Large intestine (tissue), 3 donors: ENCODE measurements around the gene SPARCL1. TPM values are rescaled to one million over a fixed set of nuclear protein-coding genes. Genes with fewer than 3 reads are reported as not detected.
"Not testable (repeated sequence)": the region's sequence is repeated elsewhere in the genome, so short reads cannot be mapped to it uniquely, and the experiment has no call there.

Source experiments
- DNase-seq, 2 donors: peaks; one replicate each; pipeline versions ENCODE4 v3.0.0 to v3.0.0-alpha.2; 2013
- H3K27ac ChIP-seq: one replicate; pipeline ENCODE4 v1.5.1; 2013; ENCODE audit warnings: low read length
- H3K27me3 ChIP-seq: 2 replicates; pipeline ENCODE4 v1.6.1; 2013; ENCODE audit warnings: low read length; ENCODE audit not compliant: control insufficient read depth, insufficient read depth
- H3K36me3 ChIP-seq: 2 replicates; pipeline ENCODE4 v1.6.1; 2013; ENCODE audit warnings: low read length; ENCODE audit not compliant: control insufficient read depth, insufficient read depth
- H3K4me1 ChIP-seq: one replicate; pipeline ENCODE4 v1.6.1; 2013; ENCODE audit warnings: low read length; ENCODE audit not compliant: control insufficient read depth, insufficient read depth
- H3K4me3 ChIP-seq: one replicate; pipeline ENCODE4 v1.5.1; 2013; ENCODE audit warnings: low read length
- H3K9me3 ChIP-seq: one replicate; pipeline ENCODE4 v1.6.1; 2013; ENCODE audit warnings: mild to moderate bottlenecking, low read depth, low read length, moderate library complexity; ENCODE audit not compliant: control insufficient read depth
- WGBS: methylation state at CpG from one replicate; pipeline ENCODE4 v1.1.5; 2013; ENCODE audit warnings: low lambda C conversion rate; ENCODE audit not compliant: insufficient coverage; 5-methylcytosine and 5-hydroxymethylcytosine counted together
- polyA plus RNA-seq: library from polyadenylated mRNA; unstranded; fragments of 120-200 nt; gene quantifications from one replicate; pipeline ENCODE4 v1.2.1, GENCODE V29; 2013

SPARCL1 gene
- polyA plus RNA-seq, 1 donor: 154 TPM

DNA sequence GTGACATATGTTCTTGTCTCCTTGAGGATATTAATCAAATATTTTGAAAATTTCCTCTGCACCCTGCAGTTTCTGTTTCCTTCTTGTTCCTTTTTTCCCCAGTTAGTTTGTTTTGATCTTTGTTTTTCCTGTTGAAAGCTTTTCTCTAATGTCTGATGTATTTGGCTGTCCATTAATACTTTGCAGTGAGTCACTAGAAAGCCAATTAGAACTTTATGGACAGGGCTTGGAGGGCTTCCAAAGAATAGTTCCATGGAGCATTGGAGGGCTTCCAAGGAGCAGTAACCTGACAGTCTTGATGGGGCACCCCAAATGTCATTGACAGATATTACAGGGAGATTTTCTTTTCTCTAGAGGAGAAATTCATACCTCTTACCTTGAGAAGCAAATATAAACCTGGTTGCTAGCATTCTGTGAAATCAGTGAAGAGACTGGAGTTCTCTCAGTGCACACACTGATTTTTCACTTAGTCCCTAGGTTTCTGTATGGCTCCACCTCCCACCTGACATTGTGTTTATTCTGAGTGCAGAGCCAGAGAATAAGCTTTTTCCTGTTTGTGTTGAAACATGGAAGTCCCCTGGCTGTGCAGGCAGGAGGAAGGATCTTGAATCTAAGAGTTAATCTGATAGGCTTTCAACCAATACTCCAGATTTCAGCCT, 26.5 kb downstream of the SPARCL1 start:
- peak in 1 of 2 donors; percentile 15 for DNase-seq
- Histone ChIP-seq H3K9me3 (no peaks in the 10 kb centered on the region), H3K4me1 (no peaks in the 10 kb centered on the region), H3K36me3 (peaks cover 3% of the 10 kb centered on the region), H3K4me3 (no peak overlapping the region), H3K27ac (no peak overlapping the region), H3K27me3 (no peaks in the 10 kb centered on the region)

DNA sequence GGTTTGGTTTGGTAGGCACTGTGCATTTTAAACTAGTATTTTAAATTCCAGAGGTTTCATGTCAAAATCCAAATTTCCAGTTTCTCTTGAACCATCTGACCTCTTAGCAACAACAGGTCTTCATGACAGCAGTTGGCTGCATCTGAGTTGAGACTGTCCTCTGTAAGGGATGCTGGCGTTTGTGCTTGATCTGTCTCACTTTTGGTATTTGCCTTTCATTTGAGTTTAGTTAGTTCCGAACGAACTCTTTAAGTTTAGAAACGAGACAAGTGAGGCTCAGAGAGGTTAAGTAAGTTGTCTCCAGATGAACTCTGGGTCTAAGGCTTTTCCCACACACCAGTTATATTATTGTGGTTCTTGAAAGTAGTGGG, 29.1 kb downstream of the SPARCL1 start:
- Histone ChIP-seq H3K27ac (no peak overlapping the region), H3K36me3 (no peaks in the 10 kb centered on the region), H3K4me3 (no peak overlapping the region), H3K27me3 (no peaks in the 10 kb centered on the region), H3K9me3 (no peaks in the 10 kb centered on the region), H3K4me1 (no peaks in the 10 kb centered on the region)
- WGBS: no CpG with 5 or more reads among the region's 4 CpGs
- DNase-seq: no peak

DNA sequence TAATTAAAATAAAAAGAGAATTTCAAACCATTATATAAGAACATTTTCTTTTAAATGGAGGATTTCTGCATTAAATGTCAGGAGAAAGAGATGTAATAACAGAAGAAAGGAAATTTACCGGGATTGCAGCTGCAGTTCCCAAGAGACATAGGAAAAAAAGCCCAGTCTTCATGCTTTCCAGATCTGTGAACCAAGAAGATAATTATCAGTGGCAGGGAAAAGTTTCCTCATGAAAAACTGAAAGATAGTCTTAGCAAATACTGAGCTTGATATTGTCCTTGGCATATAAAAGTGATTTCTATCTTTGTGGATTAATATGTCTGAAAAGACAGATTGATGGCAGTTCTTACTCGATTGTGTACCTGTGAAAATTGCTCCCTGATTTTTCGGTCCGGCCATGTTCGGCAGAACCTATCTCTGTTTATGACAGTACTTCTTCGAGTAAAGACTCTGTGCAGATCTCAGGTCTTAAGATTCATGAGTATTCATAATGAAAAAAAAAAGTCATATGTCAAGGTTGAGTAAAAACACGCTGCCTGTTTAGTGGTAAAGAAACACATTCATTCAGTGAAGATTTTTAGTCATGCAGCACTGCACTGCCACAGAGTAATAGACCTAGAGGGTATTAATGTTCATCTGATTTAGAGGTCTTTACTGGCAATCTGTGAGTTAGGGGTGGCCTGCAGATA, 29.6 kb downstream of the SPARCL1 start:
- Histone ChIP-seq H3K9me3 (no peaks in the 10 kb centered on the region), H3K27ac (no peak overlapping the region), H3K27me3 (no peaks in the 10 kb centered on the region), H3K4me1 (no peaks in the 10 kb centered on the region), H3K4me3 (no peak overlapping the region), H3K36me3 (no peaks in the 10 kb centered on the region)
- no peak for DNase-seq
- 90% methylated on average over 6 of the region's 7 CpGs for WGBS

DNA sequence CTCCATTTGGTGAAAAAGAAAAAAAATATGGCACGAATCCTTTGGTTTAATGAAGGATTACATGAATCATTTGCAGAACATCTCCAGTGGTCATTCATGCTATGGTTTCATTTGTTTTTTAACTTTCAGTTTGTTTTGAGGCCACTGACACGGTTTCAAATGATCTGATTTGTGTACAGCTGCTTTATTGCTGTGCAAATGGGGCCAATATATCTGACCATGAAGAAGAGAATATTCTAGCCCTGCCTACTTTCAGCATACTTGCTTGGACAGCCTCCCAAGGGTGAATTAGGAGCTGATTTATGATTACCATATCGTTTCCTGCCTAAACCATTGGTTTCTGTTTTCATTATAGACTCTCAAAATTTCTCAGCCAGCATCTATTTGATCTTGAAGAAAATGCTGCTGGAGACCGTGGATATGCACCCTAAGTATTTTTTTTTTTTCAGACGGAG, 30.7 kb downstream of the SPARCL1 start:
- WGBS: no CpG with 5 or more reads among the region's 5 CpGs
- Histone ChIP-seq H3K27me3 (no peaks in the 10 kb centered on the region), H3K36me3 (peaks cover 3% of the 10 kb centered on the region), H3K4me1 (no peaks in the 10 kb centered on the region), H3K9me3 (no peaks in the 10 kb centered on the region), H3K27ac (no peak overlapping the region), H3K4me3 (no peak overlapping the region)
- peak in 1 of 2 donors; percentile 12 for DNase-seq

DNA sequence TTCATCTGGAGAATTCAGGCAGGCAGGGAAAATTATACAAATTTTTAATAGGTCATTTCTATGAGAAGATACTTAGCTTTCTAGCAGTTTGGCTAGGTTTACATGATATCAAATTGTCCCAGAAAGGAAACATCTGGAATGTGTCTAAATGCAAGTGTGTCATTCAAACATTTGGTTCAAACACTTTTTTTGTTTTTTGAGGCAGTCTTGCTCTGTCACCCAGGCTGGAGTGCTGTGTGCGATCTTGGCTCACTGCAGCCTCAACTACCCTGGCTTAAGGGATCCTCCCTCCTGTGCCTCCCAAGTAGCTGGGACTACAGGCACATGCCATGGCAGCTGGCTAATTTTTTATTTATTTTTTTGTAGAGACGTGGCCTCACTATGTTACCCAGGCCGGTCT, 31.6 kb downstream of the SPARCL1 start:
- no peak overlapping the region for H3K4me3 ChIP-seq
- DNase-seq: no peak
- peaks cover 3% of the 10 kb centered on the region for H3K36me3 ChIP-seq
- WGBS: 100% methylated on average over 1 of the region's 3 CpGs
- H3K4me1 ChIP-seq: no peaks in the 10 kb centered on the region
- H3K27ac ChIP-seq: no peak overlapping the region
- H3K9me3 ChIP-seq: no peaks in the 10 kb centered on the region
- H3K27me3 ChIP-seq: no peaks in the 10 kb centered on the region

DNA sequence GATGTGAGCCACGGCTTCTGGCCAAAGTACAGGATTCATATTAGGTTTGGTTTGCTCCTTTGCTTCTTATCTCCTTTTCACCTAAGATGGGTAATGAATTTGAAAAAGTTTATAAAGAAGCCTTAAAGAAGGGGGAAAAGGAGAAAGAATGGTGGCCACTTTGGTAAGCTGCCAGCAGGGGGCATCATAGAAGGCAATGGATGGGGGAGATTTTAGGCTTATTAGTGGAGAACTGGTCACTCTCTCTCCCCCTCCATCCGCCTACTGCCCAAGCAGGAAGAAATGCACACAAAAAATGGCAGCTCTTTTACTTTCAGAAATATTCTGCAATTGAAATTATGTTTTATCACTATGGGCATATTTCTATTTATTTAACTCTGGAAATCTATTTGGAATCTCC, 32.0 kb downstream of the SPARCL1 start:
- Histone ChIP-seq H3K9me3 (no peaks in the 10 kb centered on the region), H3K4me1 (no peaks in the 10 kb centered on the region), H3K36me3 (peaks cover 3% of the 10 kb centered on the region), H3K4me3 (no peak overlapping the region), H3K27me3 (no peaks in the 10 kb centered on the region), H3K27ac (no peak overlapping the region)
- no peak for DNase-seq
- no CpG with 5 or more reads among the region's 2 CpGs for WGBS

DNA sequence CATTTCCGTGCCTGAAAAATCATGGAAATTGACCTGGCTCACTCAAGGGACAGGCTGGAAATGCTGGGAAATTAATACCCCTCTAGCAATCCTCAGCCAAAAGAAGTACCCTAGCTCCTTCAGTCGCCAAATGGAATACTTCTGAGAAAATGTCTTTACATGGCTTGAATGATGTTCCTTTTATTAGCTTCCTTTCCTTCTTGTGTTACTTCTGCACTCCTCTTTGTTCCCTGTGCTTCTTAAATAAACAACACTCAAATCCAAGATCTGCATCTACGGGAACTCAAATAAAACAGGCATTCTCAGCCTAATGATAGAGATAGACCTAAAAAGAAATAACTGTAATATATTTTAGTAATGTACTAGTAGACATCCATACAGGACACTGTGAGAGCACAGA, 36.1 kb downstream of the SPARCL1 start:
- no peaks in the 10 kb centered on the region for H3K4me1 ChIP-seq
- no peak overlapping the region for H3K27ac ChIP-seq
- no peaks in the 10 kb centered on the region for H3K27me3 ChIP-seq

DNA sequence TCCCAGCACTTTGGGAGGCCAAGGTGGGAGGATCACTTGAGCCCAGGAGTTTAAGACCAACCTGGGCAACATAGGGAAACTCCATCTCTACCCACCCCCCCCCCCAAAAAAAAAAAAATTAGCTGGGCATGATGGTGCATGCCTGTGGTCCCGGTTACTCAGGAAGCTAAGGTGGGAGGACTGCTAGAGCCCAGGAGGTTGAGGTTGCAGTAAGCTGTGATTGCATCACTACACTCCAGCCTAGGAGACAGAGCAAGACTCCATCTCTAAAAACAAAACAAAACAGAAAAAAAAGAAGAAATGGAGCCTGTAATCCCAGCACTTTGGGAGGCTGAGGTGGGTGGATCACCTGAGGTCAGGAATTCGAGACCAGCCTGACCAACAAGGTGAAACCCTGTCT, 37.3 kb downstream of the SPARCL1 start:
- H3K27me3 ChIP-seq, H3K9me3 ChIP-seq, H3K4me3 ChIP-seq, DNase-seq, H3K36me3 ChIP-seq, H3K27ac ChIP-seq, H3K4me1 ChIP-seq: not testable (repeated sequence)
- no CpG with 5 or more reads among the region's 2 CpGs for WGBS

More for the DNA sequence above, 36.1 kb downstream of the SPARCL1 start:
- no peak overlapping the region for H3K4me3 ChIP-seq
- DNase-seq: no peak
- 80% methylated on average over 1 of the region's 3 CpGs for WGBS
- H3K9me3 ChIP-seq: no peaks in the 10 kb centered on the region
- H3K36me3 ChIP-seq: peaks cover 9% of the 10 kb centered on the region

DNA sequence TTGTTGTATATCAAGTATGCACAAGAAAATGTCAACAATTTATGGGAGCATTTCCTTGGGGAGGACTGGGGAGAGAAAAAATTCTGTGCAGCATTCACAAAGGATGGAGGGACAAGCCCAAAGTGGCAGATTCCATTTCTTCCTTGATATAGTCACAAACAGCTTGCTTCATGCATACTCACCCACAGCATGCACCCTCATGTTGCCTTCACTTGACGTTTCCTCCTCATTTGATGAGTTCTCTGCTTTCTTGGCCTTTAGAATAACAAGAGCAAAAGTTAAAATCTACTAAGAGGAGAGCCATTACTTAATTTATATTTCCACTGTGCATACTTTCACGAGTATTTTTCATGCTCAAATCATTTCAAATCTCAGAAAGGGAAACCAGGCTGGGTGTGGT, 37.7 kb downstream of the SPARCL1 start:
- no peaks in the 10 kb centered on the region for H3K9me3 ChIP-seq
- H3K4me3 ChIP-seq: no peak overlapping the region
- H3K27ac ChIP-seq: no peak overlapping the region
- H3K36me3 ChIP-seq: peaks cover 9% of the 10 kb centered on the region
- no peaks in the 10 kb centered on the region for H3K4me1 ChIP-seq
- no peak for DNase-seq
- H3K27me3 ChIP-seq: no peaks in the 10 kb centered on the region
- WGBS: no CpG with 5 or more reads among the region's 2 CpGs

DNA sequence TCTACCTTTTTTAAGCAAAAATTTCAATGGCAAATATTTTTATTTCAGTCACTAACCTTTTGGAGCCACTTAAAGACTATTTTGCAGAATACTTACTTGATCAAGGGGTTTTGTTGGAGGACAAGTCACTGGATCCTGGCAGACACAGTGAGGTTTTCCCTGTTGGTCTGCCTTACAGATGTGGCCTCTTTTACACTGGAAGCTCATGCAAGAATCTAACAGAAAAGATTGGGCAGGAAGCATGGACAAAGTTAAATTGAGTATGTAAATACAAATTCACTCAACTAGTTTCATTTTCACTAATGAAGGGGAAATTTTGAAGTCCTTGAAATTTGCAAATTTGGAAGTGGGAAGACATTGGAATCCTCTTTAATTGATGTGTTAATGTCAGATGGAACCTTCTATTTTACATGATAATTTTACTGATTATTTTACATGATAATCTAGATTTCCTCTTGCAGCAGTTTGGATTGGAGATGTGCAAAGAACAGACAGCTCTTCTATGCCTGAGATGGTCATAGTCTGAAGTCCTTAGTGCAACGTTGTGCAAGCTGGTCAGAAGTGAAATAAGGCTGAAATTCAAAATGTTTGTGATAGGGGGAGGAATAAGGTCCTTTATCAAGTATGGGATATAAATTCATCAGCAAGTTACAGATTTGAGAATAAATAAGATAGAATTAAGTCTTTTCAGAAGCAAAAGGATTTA, 38.4 kb downstream of the SPARCL1 start:
- no peaks in the 10 kb centered on the region for H3K9me3 ChIP-seq
- peak; percentile 10 to 49 for DNase-seq
- H3K27ac ChIP-seq: no peak overlapping the region
- peaks cover 9% of the 10 kb centered on the region for H3K36me3 ChIP-seq
- WGBS: 40% methylated on average over 1 of the region's 1 CpG
- H3K4me1 ChIP-seq: no peaks in the 10 kb centered on the region
- no peaks in the 10 kb centered on the region for H3K27me3 ChIP-seq
- no peak overlapping the region for H3K4me3 ChIP-seq
